Measurements from ENCODE around the gene SENP6.

SENP6 gene

DNA sequence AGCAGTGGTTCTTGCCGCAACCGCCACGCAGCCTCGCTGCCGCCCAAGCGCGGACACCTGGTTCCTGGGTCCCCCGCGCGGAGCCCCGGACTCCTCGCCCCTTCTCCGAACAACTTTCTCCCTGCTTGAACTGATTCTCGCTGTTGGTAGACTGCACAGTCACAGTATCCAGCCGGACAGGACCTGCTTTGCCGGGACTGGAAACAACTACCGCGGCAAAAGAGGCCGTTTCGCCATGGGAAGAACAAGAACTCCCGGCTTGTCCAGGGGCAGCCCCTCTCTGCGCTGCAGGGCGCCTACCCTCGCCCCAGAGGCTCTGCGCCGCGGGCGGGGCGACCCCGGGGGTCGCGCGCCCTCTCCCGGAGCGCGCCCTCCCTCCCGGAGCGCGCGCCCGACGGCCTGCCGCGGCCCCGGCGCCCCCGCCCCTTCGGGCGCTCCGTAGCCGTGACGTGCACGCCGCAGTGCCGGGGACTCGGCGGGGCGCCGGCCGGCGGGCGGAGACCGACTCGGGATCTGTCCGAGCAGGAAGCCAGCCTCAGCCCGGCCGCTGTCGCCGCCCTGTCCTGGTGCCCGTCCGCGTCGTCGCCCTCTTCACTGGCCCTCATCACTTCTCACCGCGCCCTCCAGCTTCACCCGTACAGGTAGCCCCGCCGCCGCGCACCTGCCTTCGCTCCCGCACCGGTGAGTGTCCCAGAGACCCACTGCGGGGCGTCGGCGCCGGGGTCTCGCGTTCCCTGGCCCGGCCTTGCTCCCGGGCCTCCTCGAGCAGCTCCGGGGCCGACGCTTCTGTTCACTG lies 147.3 kb downstream of the SENP6 start, which contains the start of gene MYO6:
MYO6 (plus strand) TSS at position 497 of the 796 bp plus-strand sequence. CDS start 68,309 bp downstream, outside the sequence.
- peak; percentile 93 for DNase-seq (ENCODE audit: low spot score)

DNA sequence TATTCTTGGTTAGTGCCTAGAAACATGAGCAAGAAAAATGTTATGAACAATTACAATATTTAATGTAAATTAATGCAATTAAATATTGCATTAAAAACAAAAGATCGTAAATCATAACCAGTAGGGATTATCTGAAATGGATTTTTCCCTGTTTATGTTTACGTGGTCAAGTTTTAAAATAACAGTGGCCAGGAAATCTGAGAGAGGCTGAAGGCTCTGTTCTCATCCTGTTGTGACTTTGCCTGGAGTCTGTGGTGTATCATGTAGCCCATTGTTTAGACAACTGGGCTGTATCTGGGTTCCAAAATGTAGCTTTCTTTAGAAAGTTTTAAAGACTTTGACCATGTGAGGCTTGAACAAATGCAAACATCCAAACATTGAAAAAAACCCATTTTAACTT lies 149.8 kb downstream of the SENP6 start:
- DNase-seq (ENCODE audit: low spot score), result no peak

DNA sequence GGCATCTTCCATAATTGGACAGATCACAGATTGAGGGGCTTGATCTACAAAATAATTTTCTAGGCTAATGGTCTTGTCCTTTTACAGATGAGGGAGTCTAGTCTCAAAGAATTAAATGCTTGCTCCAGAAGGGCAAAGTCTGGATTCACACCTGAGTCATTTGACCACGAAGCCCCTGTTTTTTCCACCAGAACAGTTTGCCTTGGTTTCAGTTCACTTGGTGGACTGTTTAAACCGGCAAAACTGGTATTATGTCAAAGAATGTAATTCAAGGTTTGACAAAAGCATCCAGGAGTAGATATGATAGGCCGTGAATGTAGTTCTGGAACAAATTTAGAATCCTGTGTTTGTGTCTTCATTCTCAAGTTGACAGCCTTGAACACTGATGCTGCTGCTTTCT lies 150.7 kb downstream of the SENP6 start:
- no peak for DNase-seq (ENCODE audit: low spot score)

DNA sequence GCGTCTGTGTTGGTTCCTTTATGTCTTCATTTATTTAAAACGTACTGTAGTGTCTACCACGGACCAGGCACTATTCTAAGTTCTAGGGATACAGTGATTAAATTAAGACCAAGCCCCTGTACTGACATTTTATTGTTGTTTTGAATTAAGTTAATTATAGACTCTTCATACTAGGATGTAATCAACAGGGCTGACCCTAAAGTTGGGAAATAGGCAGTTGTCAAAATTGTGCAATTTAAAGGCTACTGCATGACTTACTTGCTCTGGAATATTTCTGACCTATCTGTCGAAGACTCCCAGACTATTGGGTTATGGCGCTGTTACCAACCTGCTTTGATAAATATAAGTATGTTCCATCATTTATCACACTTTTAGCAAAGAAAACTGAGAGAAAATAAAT lies 154.0 kb downstream of the SENP6 start:
- no peak for DNase-seq (ENCODE audit: low spot score)

DNA sequence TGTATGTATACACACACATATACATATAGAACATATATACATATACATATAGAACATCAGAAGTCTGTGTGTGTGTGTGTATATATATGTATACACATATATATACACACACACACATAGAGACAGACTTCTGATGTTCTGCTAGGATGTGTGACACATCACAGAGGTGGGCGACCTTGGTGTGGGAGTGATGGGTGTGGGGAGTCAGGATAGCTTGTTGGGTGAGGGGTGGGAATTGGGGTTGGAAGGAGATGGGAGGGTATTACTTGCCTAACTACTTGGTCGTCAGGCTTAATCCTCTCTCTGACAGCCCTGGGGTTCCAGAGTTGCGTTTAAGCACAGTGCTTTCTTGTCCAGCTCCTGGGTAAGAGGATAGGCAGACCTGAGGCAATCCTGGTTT lies 155.6 kb downstream of the SENP6 start:
- no peak for DNase-seq (ENCODE audit: low spot score)

DNA sequence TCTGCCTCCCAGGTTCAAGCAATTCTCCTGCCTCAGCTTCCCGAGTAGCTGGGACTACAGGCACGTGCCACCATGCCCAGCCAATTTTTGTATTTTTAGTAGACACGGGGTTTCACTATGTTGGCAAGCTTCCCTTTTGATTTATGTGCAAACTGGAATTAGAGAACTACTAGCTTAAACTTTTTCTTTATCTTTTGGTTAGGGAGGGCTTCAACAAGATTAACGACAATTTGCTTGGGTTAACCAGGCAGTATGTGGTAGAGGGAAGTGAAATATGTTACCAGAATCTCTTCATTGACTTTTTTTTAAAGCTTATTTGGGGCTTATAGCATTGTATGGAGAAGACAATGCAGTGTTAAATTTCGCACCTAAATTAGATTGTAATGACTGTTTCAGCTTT lies 156.4 kb downstream of the SENP6 start:
- no peak for DNase-seq (ENCODE audit: low spot score)

DNA sequence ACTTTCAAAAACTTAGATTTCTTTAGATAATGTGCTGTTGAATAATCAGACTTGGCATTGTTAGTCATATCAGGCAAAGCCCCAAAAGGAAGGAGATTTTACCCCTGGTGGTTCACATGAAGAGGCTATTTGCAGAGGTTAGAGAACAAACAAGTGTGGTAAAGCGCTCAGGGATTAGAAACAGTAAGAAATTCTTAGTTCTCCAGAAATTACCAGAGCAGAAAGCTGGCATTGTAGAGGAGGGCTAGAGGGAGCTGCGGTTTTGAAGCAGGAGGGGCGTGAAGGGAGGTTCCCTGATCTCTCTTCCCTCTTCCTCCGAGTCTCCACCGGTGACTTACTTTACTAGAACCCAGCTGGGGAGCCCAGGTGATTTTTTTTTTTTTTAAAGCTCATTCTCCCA lies 157.5 kb downstream of the SENP6 start:
- DNase-seq (ENCODE audit: low spot score), result no peak

DNA sequence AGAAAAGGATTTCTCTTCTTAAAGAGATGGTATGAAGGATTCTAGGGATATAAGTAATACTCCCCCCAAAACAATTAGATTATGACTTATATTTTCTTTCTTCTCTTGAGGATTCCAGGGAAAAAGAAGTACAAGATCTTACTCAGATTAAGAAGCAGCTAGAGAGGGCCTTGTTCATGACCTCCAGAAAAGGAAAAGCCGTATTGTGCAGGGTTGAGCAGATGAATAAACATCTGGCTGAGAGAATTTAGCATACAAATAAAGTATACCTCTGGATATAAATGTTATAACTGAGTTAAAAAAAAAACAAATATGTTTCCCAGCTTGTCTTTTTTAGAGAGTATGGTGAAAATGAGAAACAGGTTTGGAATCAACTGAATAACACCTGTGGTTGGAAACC lies 158.6 kb downstream of the SENP6 start:
- no peak for DNase-seq (ENCODE audit: low spot score)

DNA sequence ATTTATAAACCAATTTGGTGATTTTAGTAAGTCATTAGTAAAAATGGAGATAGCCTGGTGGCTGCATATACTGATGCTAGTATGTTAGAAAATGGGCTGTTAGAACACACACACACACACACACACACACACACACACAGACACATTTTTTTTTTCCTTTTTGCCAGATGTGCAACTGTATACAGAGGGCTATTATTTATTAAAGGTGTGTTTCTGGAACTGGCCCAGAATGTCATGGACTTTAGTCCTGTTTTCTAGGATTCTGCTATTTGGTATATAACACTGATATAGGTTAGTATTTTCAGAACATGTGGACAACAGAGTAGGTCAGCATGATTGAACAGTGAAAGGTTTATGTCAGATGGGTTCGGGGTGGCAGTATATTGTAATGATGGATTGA lies 159.8 kb downstream of the SENP6 start:
- DNase-seq (ENCODE audit: low spot score), result no peak

DNA sequence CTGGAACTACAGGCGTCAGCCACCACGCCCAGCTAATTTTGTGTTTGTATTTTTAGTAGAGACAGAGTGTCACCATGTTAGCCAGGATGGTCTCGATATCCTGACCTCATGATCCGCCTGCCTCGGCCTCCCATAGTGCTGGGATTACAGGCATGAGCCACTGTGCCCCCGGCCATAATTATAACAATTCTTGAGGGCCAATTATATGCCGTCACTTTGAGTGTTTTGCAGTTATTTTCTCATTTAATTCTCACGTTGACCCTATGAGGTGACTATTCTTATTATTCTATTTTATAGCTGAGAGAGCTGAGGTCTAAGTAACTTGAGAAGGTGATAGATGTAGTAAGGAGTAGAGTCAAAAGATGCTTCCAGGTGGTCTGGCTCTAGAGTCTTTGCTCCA lies 160.4 kb downstream of the SENP6 start:
- no peak for DNase-seq (ENCODE audit: low spot score)

DNA sequence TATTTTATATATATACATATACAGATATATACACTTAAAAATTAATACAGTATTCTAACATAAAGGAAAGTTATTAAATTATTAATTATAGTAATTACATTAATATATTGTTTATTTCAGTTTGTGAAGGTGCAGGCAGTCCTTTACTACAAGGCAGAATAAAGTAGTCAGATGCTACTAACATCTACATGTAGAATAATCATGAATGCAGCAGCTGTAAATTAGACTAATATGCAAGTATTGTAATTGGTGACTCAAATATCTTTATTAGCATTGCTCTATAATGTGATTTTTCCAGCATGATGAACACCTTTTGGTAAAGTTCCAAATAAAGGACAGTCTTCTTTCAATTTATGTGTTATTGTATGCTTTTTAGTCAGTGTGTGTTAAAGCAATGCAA lies 164.7 kb downstream of the SENP6 start:
- DNase-seq (ENCODE audit: low spot score), result no peak
